Kidney (tissue), 14 donors: ENCODE data around the gene LGR6. TPM values are rescaled to one million over a fixed set of nuclear protein-coding genes. Genes with fewer than 3 reads are reported as not detected.
"Not testable (repeated sequence)": the region's sequence is repeated elsewhere in the genome, so short reads cannot be mapped to it uniquely, and the experiment has no call there.

Experiments
- DNase-seq, 5 donors: peaks; one replicate each; pipeline ENCODE4 v3.0.0-alpha.2; 2013 to 2020
- FAIRE-seq: peaks from 2 replicates; lab custom pipeline; 2012; peaks lifted over from hg19 to GRCh38; lab: Jason Lieb, UNC
- H3K27ac ChIP-seq, 2 donors: one replicate each; pipeline ENCODE4 v1.7.0; 2013; ENCODE audit warnings: low read depth in 2 of 2, low read length in 2 of 2, inconsistent platforms in 1 of 2
- H3K27me3 ChIP-seq: one replicate; pipeline ENCODE4 v1.7.1; 2013; ENCODE audit warnings: low read length, inconsistent platforms; ENCODE audit not compliant: control insufficient read depth, insufficient read depth
- H3K36me3 ChIP-seq, 3 donors: one replicate each; pipeline versions ENCODE4 v1.7.0 to v1.7.1; 2013; ENCODE audit warnings: low read length in 3 of 3, control low read depth in 1 of 3, inconsistent platforms in 1 of 3; ENCODE audit not compliant: insufficient read depth in 3 of 3, control insufficient read depth in 2 of 3
- H3K4me1 ChIP-seq, 3 donors: one replicate each; pipeline versions ENCODE4 v1.7.0 to v1.7.1; 2013; ENCODE audit warnings: low read length in 3 of 3, inconsistent platforms in 1 of 3, low read depth in 1 of 3; ENCODE audit not compliant: control insufficient read depth in 2 of 3, insufficient read depth in 2 of 3
- H3K4me3 ChIP-seq, 3 donors: one replicate each; pipeline versions ENCODE4 v1.7.0 to v1.8.1; 2013; ENCODE audit warnings: low read length in 3 of 3, control low read depth in 1 of 3, inconsistent platforms in 1 of 3
- H3K9ac ChIP-seq, 3 donors: one replicate each; pipeline versions ENCODE4 v1.7.0 to v1.7.1; 2013; ENCODE audit warnings: low read length in 3 of 3, control low read depth in 1 of 3, inconsistent platforms in 1 of 3
- H3K9me3 ChIP-seq, 3 donors: one replicate each; pipeline versions ENCODE4 v1.7.0 to v1.7.1; 2013; ENCODE audit warnings: low read length in 3 of 3, control low read depth in 1 of 3, inconsistent platforms in 1 of 3; ENCODE audit not compliant: control insufficient read depth in 2 of 3, insufficient read depth in 1 of 3
- CTCF ChIP-seq: IDR thresholded peaks from 3 replicates; pipeline ENCODE4 v1.5.1; 2012; ENCODE audit warnings: mild to moderate bottlenecking, moderate library complexity, borderline replicate concordance; ENCODE audit not compliant: insufficient read depth; ENCODE audit errors: extremely low read depth
- intact Hi-C: fragments of 100-400 bp; cut with DNase I; formaldehyde crosslinking; loops from one replicate; pipeline ENCODE4 v1.11.1; 2022
- polyA plus RNA-seq: library from polyadenylated mRNA; stranded (reverse); fragments of 350-450 nt; fragmentation: Illumina TruSeq; extraction: RNeasy Lipid Tissue Mini Kit (QIAGEN cat#74804); gene quantifications from one replicate; pipeline ENCODE4 v1.2.3, GENCODE V29; 2014; ENCODE audit warnings: low read depth, low replicate concordance; ENCODE audit not compliant: insufficient read depth
- total RNA-seq: library from RNA; stranded (reverse); fragmentation: NEBNext Ultra II Directional; extraction: Animal tissue kit (Norgen Biotek cat#: 25700); gene quantifications from one replicate; pipeline ENCODE4 v1.2.1, GENCODE V29; 2021
- donor health status: control.
- donor health status: control.
- donor health status: control.
- donor health status: control.
- donor health status: control.
- donor health status: DM: yes; HTN: yes; CAD: no.
- donor health status: Normal renal cell carcinoma (clear cell type).

Gene LGR6
- total and polyA plus RNA-seq, 2 donors from 2014 or later = 1.8 to 4.1 TPM

DNA sequence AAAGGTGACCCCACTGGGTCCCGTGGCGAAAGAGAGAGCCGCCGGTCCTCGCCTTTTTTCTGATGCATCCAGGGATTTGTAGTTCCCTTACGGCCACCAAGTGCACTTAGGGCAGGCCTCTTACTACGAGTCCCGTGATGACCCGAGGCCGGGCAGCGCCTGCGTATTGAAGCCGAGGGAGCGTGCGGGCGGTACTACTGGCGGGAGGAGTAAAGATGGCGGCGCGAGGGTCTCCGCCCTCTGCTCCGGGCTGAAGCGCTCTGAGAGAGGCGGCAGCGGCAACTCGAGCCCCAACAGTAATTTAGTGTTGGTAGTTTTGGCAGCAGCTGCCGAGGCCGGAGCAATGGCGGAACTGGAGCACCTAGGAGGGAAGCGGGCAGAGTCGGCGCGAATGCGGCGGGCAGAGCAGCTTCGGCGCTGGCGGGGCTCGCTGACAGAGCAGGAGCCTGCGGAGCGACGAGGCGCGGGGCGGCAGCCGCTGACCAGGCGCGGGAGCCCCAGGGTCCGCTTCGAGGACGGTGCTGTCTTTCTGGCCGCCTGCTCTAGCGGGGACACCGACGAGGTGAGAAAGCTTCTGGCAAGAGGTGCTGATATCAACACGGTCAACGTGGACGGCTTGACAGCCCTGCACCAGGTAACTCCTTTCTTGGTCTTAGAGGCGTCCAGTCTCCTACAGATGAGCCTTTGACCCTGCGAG is 155.1 kb downstream of the LGR6 start, which contains the start of gene PPP1R12B:
TSS of gene PPP1R12B (plus strand) at position 191 of the 697 bp plus-strand sequence. CDS start at position 344, 153 bp downstream.
- Histone ChIP-seq H3K4me1 (peaks cover 0 to 2% (median 0%) of the 10 kb centered on the region in 3 donors), H3K4me3 (peak within 1 kb of the TSS; percentile 79 to 88 (median 82)), H3K27ac (peak within 1 kb of the TSS; percentile 89 to 90), H3K9ac (peak within 1 kb of the TSS; percentile 73 to 97 (median 90)), H3K36me3 (no peaks in the 10 kb centered on the region), H3K9me3 (no peaks in the 10 kb centered on the region), H3K27me3 (no peaks in the 10 kb centered on the region)
- peak; percentile 96 for FAIRE-seq
- no peak for TF ChIP-seq CTCF
- intact Hi-C loops = no loop called here
- DNase-seq = peak; percentile 98 to 100 (median 99)

DNA sequence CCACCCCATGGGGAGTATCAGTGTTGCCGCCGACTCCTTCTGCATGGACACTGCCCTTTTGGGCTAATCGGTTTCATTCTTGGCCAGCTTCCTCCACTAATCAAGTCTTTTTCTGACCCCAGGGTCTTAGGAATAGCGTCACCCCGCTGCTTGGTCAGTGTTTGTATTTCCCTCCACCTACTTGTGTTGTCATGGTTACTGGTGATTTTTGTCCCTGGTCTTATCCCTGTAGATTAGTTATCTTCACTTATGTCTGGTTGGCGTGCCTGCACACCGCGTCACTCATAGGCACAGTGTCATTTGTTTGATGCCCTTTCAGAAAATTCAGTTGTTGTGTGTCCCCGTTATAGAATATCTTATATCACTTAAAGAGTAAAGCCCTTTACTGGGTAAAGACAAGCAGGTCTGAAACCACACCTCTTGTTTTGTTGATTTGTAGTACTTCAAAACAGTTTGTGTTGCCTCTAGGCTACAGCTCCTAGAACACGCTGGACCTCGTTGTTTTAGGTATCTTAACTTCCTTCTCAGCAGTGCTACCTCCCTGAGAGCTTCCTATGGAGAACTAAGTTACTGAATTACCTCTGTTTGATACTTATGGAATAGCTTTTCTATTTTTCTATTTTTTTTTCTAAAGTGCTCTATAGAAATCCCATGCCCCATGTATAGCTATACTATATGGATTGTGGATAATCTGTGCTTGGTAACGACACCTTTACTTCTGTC is 155.8 kb downstream of the LGR6 start:
- H3K4me3 ChIP-seq = peak overlapping the region; percentile 79 to 88 (median 82)
- FAIRE-seq = no peak
- H3K4me1 ChIP-seq = peaks cover 0 to 2% (median 0%) of the 10 kb centered on the region in 3 donors
- TF ChIP-seq CTCF = no peak
- intact Hi-C loops = no loop called here
- no peaks in the 10 kb centered on the region for H3K36me3 ChIP-seq
- peak overlapping the region; percentile 73 to 97 (median 90) for H3K9ac ChIP-seq
- no peaks in the 10 kb centered on the region for H3K27me3 ChIP-seq
- peak in 1 of 5 donors; percentile 73 for DNase-seq
- H3K27ac ChIP-seq = peak overlapping the region; percentile 89 to 90
- H3K9me3 ChIP-seq = no peaks in the 10 kb centered on the region

DNA sequence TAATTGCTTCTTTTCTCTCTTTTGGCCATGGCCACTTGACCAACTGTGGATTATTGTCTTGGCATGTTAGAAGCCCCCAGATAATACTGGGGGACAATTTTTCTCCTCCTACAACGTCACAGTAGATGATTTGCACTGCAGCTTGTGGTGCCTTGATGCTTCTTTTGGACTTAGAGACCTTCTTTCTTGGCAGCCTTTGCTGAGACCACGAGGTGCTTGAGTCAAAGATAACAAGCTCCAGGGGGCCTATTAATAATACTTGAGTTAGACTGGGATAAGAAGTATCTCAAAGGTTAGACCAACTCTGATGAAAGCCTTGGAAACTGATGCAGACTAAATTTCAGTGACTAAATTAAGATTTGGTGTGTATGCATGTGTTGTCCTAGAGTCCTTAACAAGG is 158.1 kb downstream of the LGR6 start:
- Histone ChIP-seq H3K27me3 (no peaks in the 10 kb centered on the region), H3K36me3 (no peaks in the 10 kb centered on the region), H3K9ac (no peak overlapping the region), H3K4me3 (no peak overlapping the region), H3K9me3 (no peaks in the 10 kb centered on the region), H3K4me1 (peaks cover 0 to 2% (median 0%) of the 10 kb centered on the region in 3 donors), H3K27ac (no peak overlapping the region)
- FAIRE-seq (no peak), DNase-seq (no peak)
- intact Hi-C loops = no loop called here
- TF ChIP-seq CTCF = no peak

DNA sequence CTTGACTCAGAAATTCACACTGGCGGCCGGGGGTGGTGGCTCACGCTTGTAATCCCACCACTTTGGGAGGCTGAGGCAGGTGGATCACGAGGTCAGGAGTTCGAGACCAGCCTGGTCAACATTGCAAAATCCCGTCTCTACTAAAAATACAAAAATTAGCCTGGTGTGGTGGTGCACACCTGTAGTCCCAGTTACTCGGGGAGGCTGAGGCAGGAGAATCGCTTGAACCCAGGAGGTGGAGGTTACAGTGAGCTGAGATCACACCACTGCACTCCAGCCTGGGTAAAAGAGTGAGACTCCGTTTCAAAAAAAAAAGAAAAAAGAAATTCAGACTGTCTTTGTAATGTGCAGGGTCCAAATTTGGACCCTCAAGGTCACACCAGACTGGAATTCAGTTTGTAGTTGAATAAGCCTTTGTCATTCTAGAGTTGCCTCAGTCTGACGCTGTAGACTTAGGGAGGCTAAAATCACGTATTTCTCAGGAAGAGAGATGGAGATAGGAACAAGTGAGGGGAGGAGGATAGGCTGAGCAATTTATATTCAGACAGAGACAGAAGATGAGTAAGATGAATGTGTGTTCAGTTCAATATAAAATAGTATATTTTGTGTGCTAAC is 159.1 kb downstream of the LGR6 start:
- DNase-seq, FAIRE-seq, H3K9ac ChIP-seq, H3K9me3 ChIP-seq, H3K4me1 ChIP-seq, H3K27me3 ChIP-seq, H3K27ac ChIP-seq, intact Hi-C loops, H3K36me3 ChIP-seq, H3K4me3 ChIP-seq: not testable (repeated sequence)
